CD4-positive, alpha-beta T cell treated with Interleukin-2 at 100 ng/mL for 4 hours (primary cell): ENCODE measurements around the gene NEUROD2.
A peak's percentile ranks its signal among the peaks of the same experiment; 100 is the strongest.

Experiments used
- DNase-seq: peaks from one replicate; pipeline ENCODE4 v3.0.0-alpha.2; 2020; ENCODE audit warnings: low spot score

Gene NEUROD2

GRCh38 chr17:39607851-39608130 is at the start of gene NEUROD2:
Gene NEUROD2 (minus strand): TSS chr17:39607920. CDS start chr17:39606599, 1,321 bp downstream.
- no peak for DNase-seq

GRCh38 chr17:39655105-39655504 is 47.4 kb upstream of the NEUROD2 start:
- no peak for DNase-seq

GRCh38 chr17:39653662-39654331 is 46.1 kb upstream of the NEUROD2 start:
- peak; percentile 80 for DNase-seq

- DNase-seq, result no peak
These were observed 45.6 kb upstream of the NEUROD2 start for GRCh38 chr17:39653316-39653661.

- no peak for DNase-seq
These were observed 45.0 kb upstream of the NEUROD2 start for GRCh38 chr17:39652587-39653315.

- DNase-seq, result no peak
These were observed 44.3 kb upstream of the NEUROD2 start for GRCh38 chr17:39651923-39652586.

- DNase-seq, result no peak
These were observed 42.4 kb upstream of the NEUROD2 start for GRCh38 chr17:39650121-39650579.

- no peak for DNase-seq
These were observed 41.1 kb upstream of the NEUROD2 start for GRCh38 chr17:39648616-39649366.

- DNase-seq, result no peak
These were observed 39.5 kb upstream of the NEUROD2 start for GRCh38 chr17:39647256-39647655.

GRCh38 chr17:39643271-39643670 is 35.6 kb upstream of the NEUROD2 start:
- DNase-seq, result no peak

- no peak for DNase-seq
These were observed 34.8 kb upstream of the NEUROD2 start for GRCh38 chr17:39642291-39643074.

GRCh38 chr17:39641883-39642282 is 34.2 kb upstream of the NEUROD2 start:
- no peak for DNase-seq

GRCh38 chr17:39641097-39641496 is 33.4 kb upstream of the NEUROD2 start:
- no peak for DNase-seq

- no peak for DNase-seq
These were observed 32.9 kb upstream of the NEUROD2 start for GRCh38 chr17:39640591-39641031.

GRCh38 chr17:39639566-39640458 is 32.1 kb upstream of the NEUROD2 start:
- no peak for DNase-seq

GRCh38 chr17:39639043-39639442 is 31.3 kb upstream of the NEUROD2 start:
- no peak for DNase-seq

- no peak for DNase-seq
These were observed 30.6 kb upstream of the NEUROD2 start for GRCh38 chr17:39638317-39638716.

- DNase-seq, result peak; percentile 89
These were observed 29.4 kb upstream of the NEUROD2 start, which contains the start of gene STARD3 for GRCh38 chr17:39636927-39637736. Gene STARD3 (plus strand): TSS chr17:39637144. CDS start chr17:39653532, 16,388 bp downstream.

GRCh38 chr17:39636587-39636926 is 28.8 kb upstream of the NEUROD2 start:
- DNase-seq, result no peak
